IMR-90 (cell line): ENCODE results near the gene ALDH3B2. TPM values are rescaled to one million over a fixed set of nuclear protein-coding genes. Genes with fewer than 3 reads are reported as not detected.

Source experiments
- ATAC-seq: fragments of 200-7000 bp; cut with Tn5 transposase; 2 replicates; pipeline ENCODE4 v1.9.1; 2020; ENCODE audit warnings: low read depth, mild to moderate bottlenecking, moderate library complexity
- BruUV-seq: library from RNA; stranded (reverse); fragments of 400-500 nt; replicated peaks from 2 replicates; lab custom pipeline; 2021; lab: Mats Ljungman, UMichigan
- CTCF ChIA-PET: fragments of 300-600 bp; formaldehyde crosslinking; extraction: SDS; loops from one replicate; lab custom pipeline; 2021; ENCODE audit warnings: antibody characterized with exemption; lab: Yijun Ruan, JAX
- POLR2A ChIA-PET: fragments of 300-600 bp; sonication (Branson Sonifier 250); formaldehyde crosslinking; loops from one replicate; lab custom pipeline; 2022; ENCODE audit warnings: antibody characterized with exemption; ENCODE audit not compliant: unreplicated experiment; lab: Charles Lee
- DNase-seq: peaks from one replicate; pipeline ENCODE4 v3.0.0; 2013
- H2AFZ ChIP-seq: replicated peaks from 2 replicates; pipeline ENCODE3; 2013; ENCODE audit warnings: low read length, mild to moderate bottlenecking; ENCODE audit not compliant: poor library complexity
- H2AK5ac ChIP-seq: 2 replicates; pipeline ENCODE4 v1.6.1; 2013; ENCODE audit warnings: low read depth, low read length, inconsistent platforms
- H2AK9ac ChIP-seq: replicated peaks from 2 replicates; pipeline ENCODE3; 2013; ENCODE audit warnings: mild to moderate bottlenecking, low read depth, low read length, moderate library complexity; ENCODE audit not compliant: poor library complexity
- H2BK120ac ChIP-seq: 2 replicates; pipeline ENCODE4 v1.6.1; 2013; ENCODE audit warnings: low read depth, low read length, inconsistent platforms
- H2BK15ac ChIP-seq: 3 replicates; pipeline ENCODE4 v1.6.1; 2013; ENCODE audit warnings: low read depth, low read length, inconsistent platforms
- H2BK20ac ChIP-seq: 2 replicates; pipeline ENCODE4 v1.6.1; 2013; ENCODE audit warnings: low read depth, mild to moderate bottlenecking, inconsistent platforms, low read length, moderate library complexity
- H2BK5ac ChIP-seq: 2 replicates; pipeline ENCODE4 v1.6.1; 2013; ENCODE audit warnings: mild to moderate bottlenecking, low read depth, low read length, inconsistent platforms; ENCODE audit not compliant: poor library complexity, severe bottlenecking
- H3K14ac ChIP-seq: replicated peaks from 2 replicates; pipeline ENCODE4 v1.6.1; 2013; ENCODE audit warnings: low read depth, low read length, inconsistent platforms
- H3K18ac ChIP-seq: 2 replicates; pipeline ENCODE4 v1.6.1; 2013; ENCODE audit warnings: low read depth, low read length, control low read depth
- H3K23ac ChIP-seq: 2 replicates; pipeline ENCODE4 v1.6.1; 2013; ENCODE audit warnings: low read depth, low read length, inconsistent platforms
- H3K27ac ChIP-seq: 2 replicates; pipeline ENCODE4 v1.5.1; 2013; ENCODE audit warnings: mild to moderate bottlenecking, control low read depth, low read length; ENCODE audit not compliant: insufficient read depth
- H3K27me3 ChIP-seq: 2 replicates; pipeline ENCODE4 v1.6.1; 2013; ENCODE audit warnings: low read length; ENCODE audit not compliant: control insufficient read depth, insufficient read depth
- H3K36me3 ChIP-seq: 2 replicates; pipeline ENCODE4 v1.6.1; 2013; ENCODE audit warnings: low read length, mixed read lengths; ENCODE audit not compliant: control insufficient read depth, insufficient read depth
- H3K4ac ChIP-seq: 2 replicates; pipeline ENCODE4 v1.6.1; 2013; ENCODE audit warnings: low read depth, low read length, inconsistent platforms
- H3K4me1 ChIP-seq: 2 replicates; pipeline ENCODE4 v1.6.1; 2013; ENCODE audit warnings: low read length, mixed read lengths; ENCODE audit not compliant: control insufficient read depth, insufficient read depth
- H3K4me2 ChIP-seq: 2 replicates; pipeline ENCODE4 v1.6.1; 2013; ENCODE audit warnings: low read depth, mild to moderate bottlenecking, control low read depth, low read length, moderate library complexity
- H3K4me3 ChIP-seq: 2 replicates; pipeline ENCODE4 v1.5.1; 2013; ENCODE audit warnings: low read depth, mild to moderate bottlenecking, control low read depth, low read length, moderate library complexity; ENCODE audit not compliant: insufficient read depth
- H3K56ac ChIP-seq: 2 replicates; pipeline ENCODE4 v1.6.1; 2013; ENCODE audit warnings: low read length, inconsistent platforms; ENCODE audit not compliant: insufficient read depth; ENCODE audit errors: extremely low read depth
- H3K79me1 ChIP-seq, 2 experiments: 2 replicates each; pipeline ENCODE4 v1.6.1; 2013; ENCODE audit warnings: low read length in 2 of 2, inconsistent platforms in 1 of 2, low read depth in 1 of 2
- H3K9ac ChIP-seq: 2 replicates; pipeline ENCODE4 v1.6.1; 2013; ENCODE audit warnings: low read depth, low read length, control low read depth
- H3K9me1 ChIP-seq: 2 replicates; pipeline ENCODE4 v1.6.1; 2013; ENCODE audit warnings: low read length, inconsistent platforms; ENCODE audit not compliant: insufficient read depth
- H3K9me3 ChIP-seq: 2 replicates; pipeline ENCODE4 v1.6.1; 2013; ENCODE audit warnings: low read length; ENCODE audit not compliant: control insufficient read depth, insufficient read depth
- H4K20me1 ChIP-seq: 2 replicates; pipeline ENCODE4 v1.6.1; 2013; ENCODE audit warnings: low read length, inconsistent platforms; ENCODE audit not compliant: insufficient read depth
- H4K5ac ChIP-seq: 2 replicates; pipeline ENCODE4 v1.6.1; 2013; ENCODE audit warnings: mild to moderate bottlenecking, low read depth, low read length, control low read depth
- H4K8ac ChIP-seq, 2 experiments: 2 replicates each; pipeline ENCODE4 v1.6.1; 2013; ENCODE audit warnings: low read depth in 2 of 2, low read length in 2 of 2, control low read depth in 1 of 2, inconsistent platforms in 1 of 2
- H4K91ac ChIP-seq: 2 replicates; pipeline ENCODE4 v1.6.1; 2013; ENCODE audit warnings: low read depth, low read length, inconsistent platforms; ENCODE audit not compliant: insufficient read depth
- RAD21 ChIP-seq: IDR thresholded peaks from 2 replicates; pipeline ENCODE4 v1.6.1; 2012; ENCODE audit warnings: low read length, improper control_type of control experiment
- RCOR1 ChIP-seq: IDR thresholded peaks from 2 replicates; pipeline ENCODE4 v1.6.1; 2012; ENCODE audit warnings: mild to moderate bottlenecking, low read length, improper control_type of control experiment; ENCODE audit not compliant: insufficient replicate concordance
- WGBS, 2 experiments: methylation state at CpG; one replicate each; pipeline versions ENCODE4 v1.1.5 to v1.1.7; 2013; ENCODE audit warnings: missing lambda C conversion rate in 2 of 2; ENCODE audit not compliant: insufficient read length in 1 of 2; ENCODE audit errors: extremely low coverage in 2 of 2; 5-methylcytosine and 5-hydroxymethylcytosine counted together
- dilution Hi-C: fragments of 300-500 bp; cut with HindIII; formaldehyde crosslinking; loops from one replicate; pipeline ENCODE4 v1.14.3; 2018; ENCODE audit warnings: low sequenced_read_pairs; ENCODE audit not compliant: unreplicated experiment
- in situ Hi-C: fragments of 300-500 bp; cut with MboI; formaldehyde crosslinking; loops from 3 replicates; pipeline ENCODE4 v1.14.3; 2019; ENCODE audit warnings: low sequenced_read_pairs, inconsistent platforms, mixed read lengths
- intact Hi-C: fragments of 100-400 bp; cut with micrococcal nuclease; formaldehyde crosslinking; loops from 2 replicates; pipeline ENCODE4 v1.10.0; 2022
- polyA plus RNA-seq, 3 experiments: library from polyadenylated mRNA; depleted of rRNA; stranded (reverse); fragments of >200 nt; gene quantifications; 2 replicates each; pipeline ENCODE4 v1.2.3, GENCODE V29; 2012; ENCODE audit warnings: low replicate concordance in 1 of 3
- total RNA-seq: library from RNA; depleted of rRNA; stranded (reverse); fragments of >200 nt; gene quantifications from 2 replicates; pipeline ENCODE4 v1.2.3, GENCODE V29; 2012
- TF ChIP-seq, protein P1 (sequence below): fragments of 150-350 bp; IDR thresholded peaks from 2 replicates; pipeline ENCODE4 v1.6.1; 2017; ENCODE audit warnings: mild to moderate bottlenecking, antibody characterized with exemption, low read length, low read depth

Gene ALDH3B2
- total and polyA plus RNA-seq, 2 of the 4 experiments (the other 2 are of a cell fraction), result not detected

DNA sequence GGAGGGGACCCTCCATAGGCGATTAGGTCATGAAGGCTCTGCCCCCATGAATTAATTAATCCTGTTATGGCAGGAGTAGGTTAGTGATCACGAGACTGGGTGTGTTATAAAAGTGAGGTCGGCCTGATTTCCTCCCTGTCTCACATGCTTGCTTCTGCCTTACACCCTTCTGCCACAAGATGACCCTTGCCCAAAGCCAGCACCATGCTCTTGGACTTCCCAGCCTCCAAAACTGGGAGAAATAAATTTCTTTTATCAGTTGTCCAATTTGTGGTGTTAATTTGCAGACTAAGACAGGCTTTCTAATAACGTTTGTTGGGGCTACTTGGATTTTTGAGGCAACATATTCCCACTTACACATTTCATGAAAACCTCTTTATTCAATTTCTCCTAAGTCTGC is 23.4 kb upstream of the ALDH3B2 start:
- intact Hi-C loops (no loop called here), in situ Hi-C loops (no loop called here), dilution Hi-C loops (no loop called here)
- Histone ChIP-seq H3K23ac (no peak overlapping the region), H3K9me3 (0 out of 2 replicates have a peak, but pooled peaks cover 1% of the 10 kb centered on the region), H2BK15ac (no peak overlapping the region), H3K4me3 (no peak overlapping the region), H3K4me2 (no peak overlapping the region), H3K18ac (no peak overlapping the region), H3K4me1 (no peaks in the 10 kb centered on the region), H3K56ac (no peak overlapping the region), H3K27me3 (peaks cover 20% of the 10 kb centered on the region), H2AK5ac (no peak overlapping the region), H2BK5ac (no peak overlapping the region), H3K9me1 (no peaks in the 10 kb centered on the region), H3K27ac (no peak overlapping the region), H2AFZ (no peak overlapping the region), H4K20me1 (no peaks in the 10 kb centered on the region), H3K36me3 (no peaks in the 10 kb centered on the region), H4K91ac (no peak overlapping the region), H3K4ac (no peak overlapping the region), H3K14ac (no peak overlapping the region), H2AK9ac (no peak overlapping the region), H3K9ac (no peak overlapping the region), H2BK20ac (no peak overlapping the region), H2BK120ac (no peak overlapping the region), H3K79me1 (no peaks in the 10 kb centered on the region), H4K5ac (no peak overlapping the region), H4K8ac (no peak overlapping the region)
- CTCF ChIA-PET, result no interaction called here
- TF ChIP-seq RCOR1, result no peak
- TF ChIP-seq RAD21, result no peak
- TF ChIP-seq, protein P1, sequence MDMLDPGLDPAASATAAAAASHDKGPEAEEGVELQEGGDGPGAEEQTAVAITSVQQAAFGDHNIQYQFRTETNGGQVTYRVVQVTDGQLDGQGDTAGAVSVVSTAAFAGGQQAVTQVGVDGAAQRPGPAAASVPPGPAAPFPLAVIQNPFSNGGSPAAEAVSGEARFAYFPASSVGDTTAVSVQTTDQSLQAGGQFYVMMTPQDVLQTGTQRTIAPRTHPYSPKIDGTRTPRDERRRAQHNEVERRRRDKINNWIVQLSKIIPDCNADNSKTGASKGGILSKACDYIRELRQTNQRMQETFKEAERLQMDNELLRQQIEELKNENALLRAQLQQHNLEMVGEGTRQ, result no peak
- no CpG with 5 or more reads among the region's 4 CpGs for WGBS, 2 experiments
- DNase-seq (no peak), ATAC-seq (no peak)
- no TSS peak for BruUV-seq
- POLR2A ChIA-PET, result no interaction called here
